GM19099 (cell line): ENCODE data around the gene SLC8A3.

Experiments
- POLR2A ChIP-seq: IDR thresholded peaks from 3 replicates; pipeline ENCODE4 v1.6.1; 2011; ENCODE audit warnings: low read depth; ENCODE audit not compliant: insufficient read length; ENCODE audit errors: extremely low read depth

Gene SLC8A3

GRCh38 chr14:70064136-70064865 lies 124.5 kb downstream of the SLC8A3 start:
- TF ChIP-seq POLR2A: no peak

- TF ChIP-seq POLR2A: no peak
Measured at GRCh38 chr14:70061108-70061507, 127.6 kb downstream of the SLC8A3 start.

- TF ChIP-seq POLR2A: no peak
Measured at GRCh38 chr14:70059545-70059944, 129.2 kb downstream of the SLC8A3 start.

GRCh38 chr14:70057519-70058136 lies 131.1 kb downstream of the SLC8A3 start:
- no peak for TF ChIP-seq POLR2A

- no peak for TF ChIP-seq POLR2A
Measured at GRCh38 chr14:70052990-70053389, 135.8 kb downstream of the SLC8A3 start.

- TF ChIP-seq POLR2A: no peak
Measured at GRCh38 chr14:70050136-70050535, 138.6 kb downstream of the SLC8A3 start.

- no peak for TF ChIP-seq POLR2A
Measured at GRCh38 chr14:70049605-70050004, 139.1 kb downstream of the SLC8A3 start.

GRCh38 chr14:70048313-70048654 lies 140.5 kb downstream of the SLC8A3 start:
- no peak for TF ChIP-seq POLR2A

- TF ChIP-seq POLR2A: no peak
Measured at GRCh38 chr14:70047598-70048312, 141.0 kb downstream of the SLC8A3 start.

- TF ChIP-seq POLR2A: no peak
Measured at GRCh38 chr14:70045844-70046535, 142.8 kb downstream of the SLC8A3 start.

- no peak for TF ChIP-seq POLR2A
Measured at GRCh38 chr14:70045310-70045709, 143.4 kb downstream of the SLC8A3 start.

GRCh38 chr14:70043001-70043400 lies 145.8 kb downstream of the SLC8A3 start:
- TF ChIP-seq POLR2A: no peak

- no peak for TF ChIP-seq POLR2A
Measured at GRCh38 chr14:70036665-70037064, 152.1 kb downstream of the SLC8A3 start.

GRCh38 chr14:70034257-70034656 lies 154.5 kb downstream of the SLC8A3 start:
- TF ChIP-seq POLR2A: no peak

GRCh38 chr14:70033561-70033960 lies 155.2 kb downstream of the SLC8A3 start:
- no peak for TF ChIP-seq POLR2A

- TF ChIP-seq POLR2A: no peak
Measured at GRCh38 chr14:70033116-70033515, 155.6 kb downstream of the SLC8A3 start.

GRCh38 chr14:70032447-70032846 lies 156.3 kb downstream of the SLC8A3 start:
- no peak for TF ChIP-seq POLR2A
